ENCODE measurements around the gene SUN3.

SUN3 gene

DNA sequence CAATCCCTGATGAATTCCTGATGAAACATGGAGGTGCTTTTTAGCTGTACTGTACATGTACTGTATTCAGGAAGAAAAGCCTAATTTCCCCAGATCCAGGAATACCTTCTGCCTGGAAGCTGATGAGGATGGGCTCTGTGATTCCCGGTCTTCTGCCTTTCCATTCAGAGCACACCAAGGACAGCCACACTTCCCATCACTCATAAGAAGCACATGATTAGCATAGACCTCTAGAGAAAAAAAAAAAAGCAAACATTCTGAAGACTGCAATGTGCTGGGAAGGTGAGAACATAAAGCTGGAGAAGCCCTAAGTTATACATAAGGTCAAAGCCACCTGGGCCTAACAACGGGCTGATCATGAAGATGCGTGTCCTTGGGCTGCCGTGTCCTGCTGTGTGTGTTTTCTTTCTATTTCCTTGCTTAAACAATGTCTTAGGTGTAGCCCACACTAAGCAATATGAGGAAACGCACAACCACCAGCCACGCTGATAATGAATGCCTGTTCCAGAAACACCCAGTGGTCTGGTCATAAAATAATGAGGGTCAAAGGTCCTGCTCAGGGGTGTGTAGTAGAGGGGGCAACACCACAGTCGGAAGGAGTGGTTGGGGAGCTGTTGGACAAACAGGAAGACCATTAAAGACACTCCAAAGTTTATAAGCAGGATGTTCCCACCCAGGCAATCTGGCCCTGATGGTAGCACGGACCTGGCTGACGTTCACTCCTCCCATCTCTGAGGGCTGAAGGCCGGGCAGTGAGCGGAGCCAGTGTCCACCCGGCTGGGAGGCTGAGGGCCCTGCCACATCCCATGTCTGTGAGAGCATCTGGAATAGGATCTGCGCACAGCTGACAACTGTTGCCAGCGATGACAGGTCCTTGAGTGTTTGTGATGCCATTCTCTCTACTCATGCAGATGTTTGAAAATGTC lies 88.6 kb downstream of the SUN3 start:
- H3K9me3 Mint-ChIP-seq = no peaks in the 10 kb centered on the region
- peaks cover 5 to 16% of the 10 kb centered on the region in 2 donors for H3K27me3 Mint-ChIP-seq
- no peak overlapping the region for H3K27ac Mint-ChIP-seq
- H3K4me1 Mint-ChIP-seq = peaks cover 31 to 42% of the 10 kb centered on the region in 2 donors
- no peaks in the 10 kb centered on the region for H3K36me3 Mint-ChIP-seq
- no peak for ATAC-seq (replicated peaks)
- no peak overlapping the region for H3K4me3 Mint-ChIP-seq
- DNase-seq = no peak

DNA sequence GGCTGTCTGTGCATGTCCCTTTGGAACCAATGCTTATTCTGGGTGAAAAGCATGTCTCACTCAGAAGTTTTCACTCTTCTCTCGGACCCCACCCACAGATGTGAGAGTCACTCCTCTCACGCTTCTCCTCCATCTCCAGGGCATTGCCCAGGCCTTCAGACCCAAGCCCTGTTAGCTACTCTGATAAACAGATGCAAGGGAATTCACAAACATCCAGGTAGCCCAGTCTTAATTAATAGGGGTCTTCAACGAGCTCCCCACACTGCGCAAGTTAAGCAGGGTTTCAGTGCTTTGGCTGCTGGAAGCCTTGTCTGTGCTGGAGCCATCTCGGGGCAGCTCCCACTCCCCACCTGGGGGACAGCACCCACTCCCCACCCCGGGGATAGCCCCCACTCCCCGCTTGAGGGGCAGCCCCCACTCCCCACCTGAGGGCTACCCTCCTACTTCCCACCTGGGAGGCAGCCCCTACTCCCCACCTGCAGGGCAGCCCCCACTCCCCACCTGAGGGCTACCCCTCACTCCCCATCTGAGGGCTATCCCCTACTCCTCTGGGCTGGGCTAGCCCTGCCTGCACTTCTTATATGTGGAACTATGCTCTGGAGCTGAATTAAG lies 89.4 kb downstream of the SUN3 start:
- Mint-ChIP-seq H3K9me3 (no peaks in the 10 kb centered on the region), H3K4me1 (peaks cover 31 to 42% of the 10 kb centered on the region in 2 donors), H3K4me3 (no peak overlapping the region), H3K36me3 (no peaks in the 10 kb centered on the region), H3K27me3 (peaks cover 5 to 16% of the 10 kb centered on the region in 2 donors), H3K27ac (no peak overlapping the region)
- DNase-seq (no peak), ATAC-seq (replicated peaks) (no peak)

DNA sequence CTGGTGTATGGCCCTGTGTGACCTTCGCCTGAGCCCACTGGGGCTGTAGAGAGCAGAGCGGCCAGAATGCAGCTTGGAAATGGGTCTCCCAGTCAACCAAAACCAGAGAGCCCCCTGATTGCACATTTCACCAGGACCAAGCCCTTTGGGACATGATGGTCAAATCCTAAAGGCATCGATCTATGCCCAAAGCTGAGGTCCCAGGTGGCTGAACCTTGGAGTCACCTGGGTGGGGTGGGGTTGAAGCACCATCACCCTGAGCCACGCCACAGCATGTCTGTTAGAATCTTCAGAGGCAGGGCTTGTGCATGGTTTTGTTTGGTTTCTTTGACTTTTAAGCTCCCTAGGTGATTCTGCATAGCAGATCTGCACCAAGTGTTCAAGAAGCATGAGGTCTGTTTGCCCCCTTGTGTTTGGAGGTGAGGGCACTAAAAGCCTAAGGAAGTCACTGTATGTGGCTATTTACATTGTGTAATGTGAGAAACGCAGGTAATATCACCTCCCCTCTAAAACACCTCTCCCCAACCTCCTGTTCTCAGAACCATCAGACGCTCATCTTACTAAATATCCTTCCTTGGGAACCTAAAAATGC lies 90.2 kb downstream of the SUN3 start:
- Mint-ChIP-seq H3K9me3 (no peaks in the 10 kb centered on the region), H3K27me3 (peaks cover 10 to 20% of the 10 kb centered on the region in 2 donors), H3K36me3 (no peaks in the 10 kb centered on the region), H3K4me1 (peaks cover 31 to 42% of the 10 kb centered on the region in 2 donors), H3K4me3 (no peak overlapping the region), H3K27ac (peak overlapping the region; percentile 93)
- DNase-seq (no peak), ATAC-seq (replicated peaks) (peak; percentile 5 to 13)

DNA sequence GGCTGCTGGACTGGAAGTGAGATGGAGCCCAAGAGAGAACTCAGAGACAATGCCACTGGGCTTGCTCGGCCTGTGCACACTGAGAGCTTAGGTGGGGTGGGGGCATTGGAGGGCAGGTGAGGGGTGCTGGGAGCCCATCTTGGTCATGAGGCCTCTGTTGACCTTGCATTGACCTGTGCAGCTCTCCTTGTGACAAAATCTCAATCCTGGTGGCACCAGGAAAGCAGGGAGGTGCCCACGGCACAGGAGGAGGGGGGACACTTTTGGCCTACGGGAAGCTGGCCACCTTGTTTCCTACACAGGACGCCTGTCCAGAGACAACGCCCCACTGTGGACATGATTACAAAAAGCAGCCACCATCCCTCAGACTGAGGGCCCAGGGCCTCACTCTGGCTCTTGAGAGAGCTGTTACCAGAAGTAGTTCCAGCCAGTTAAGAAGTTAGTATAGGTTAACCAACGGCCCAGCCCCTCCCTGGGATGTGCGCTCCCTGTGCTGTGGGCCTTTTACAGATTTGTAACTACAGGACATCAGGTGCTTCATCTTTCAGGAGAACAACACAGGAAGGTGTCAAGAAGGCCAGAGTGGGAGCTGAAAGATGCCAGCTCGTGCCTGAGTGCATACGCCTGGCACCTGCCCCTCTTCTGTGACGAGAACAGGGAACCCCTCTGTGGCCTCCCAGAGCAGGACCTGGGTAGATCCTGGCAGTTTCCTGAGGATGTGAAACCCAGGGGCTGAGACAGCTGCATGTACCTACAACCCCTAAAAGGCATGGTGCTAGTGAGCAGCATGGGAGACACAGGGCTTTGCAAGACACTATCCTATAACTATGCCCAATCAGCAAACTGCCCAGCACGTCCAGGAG lies 91.0 kb downstream of the SUN3 start:
- H3K36me3 Mint-ChIP-seq = no peaks in the 10 kb centered on the region
- H3K9me3 Mint-ChIP-seq = no peaks in the 10 kb centered on the region
- ATAC-seq (replicated peaks) = peak; percentile 73 to 75
- peaks cover 10 to 28% of the 10 kb centered on the region in 2 donors for H3K27me3 Mint-ChIP-seq
- H3K4me1 Mint-ChIP-seq = peaks cover 34 to 42% of the 10 kb centered on the region in 2 donors
- H3K4me3 Mint-ChIP-seq = peak overlapping the region; percentile 61 to 64
- DNase-seq = peak; percentile 77
- H3K27ac Mint-ChIP-seq = peak overlapping the region; percentile 93
